Measurements from ENCODE around the gene SPACA9.

DNA sequence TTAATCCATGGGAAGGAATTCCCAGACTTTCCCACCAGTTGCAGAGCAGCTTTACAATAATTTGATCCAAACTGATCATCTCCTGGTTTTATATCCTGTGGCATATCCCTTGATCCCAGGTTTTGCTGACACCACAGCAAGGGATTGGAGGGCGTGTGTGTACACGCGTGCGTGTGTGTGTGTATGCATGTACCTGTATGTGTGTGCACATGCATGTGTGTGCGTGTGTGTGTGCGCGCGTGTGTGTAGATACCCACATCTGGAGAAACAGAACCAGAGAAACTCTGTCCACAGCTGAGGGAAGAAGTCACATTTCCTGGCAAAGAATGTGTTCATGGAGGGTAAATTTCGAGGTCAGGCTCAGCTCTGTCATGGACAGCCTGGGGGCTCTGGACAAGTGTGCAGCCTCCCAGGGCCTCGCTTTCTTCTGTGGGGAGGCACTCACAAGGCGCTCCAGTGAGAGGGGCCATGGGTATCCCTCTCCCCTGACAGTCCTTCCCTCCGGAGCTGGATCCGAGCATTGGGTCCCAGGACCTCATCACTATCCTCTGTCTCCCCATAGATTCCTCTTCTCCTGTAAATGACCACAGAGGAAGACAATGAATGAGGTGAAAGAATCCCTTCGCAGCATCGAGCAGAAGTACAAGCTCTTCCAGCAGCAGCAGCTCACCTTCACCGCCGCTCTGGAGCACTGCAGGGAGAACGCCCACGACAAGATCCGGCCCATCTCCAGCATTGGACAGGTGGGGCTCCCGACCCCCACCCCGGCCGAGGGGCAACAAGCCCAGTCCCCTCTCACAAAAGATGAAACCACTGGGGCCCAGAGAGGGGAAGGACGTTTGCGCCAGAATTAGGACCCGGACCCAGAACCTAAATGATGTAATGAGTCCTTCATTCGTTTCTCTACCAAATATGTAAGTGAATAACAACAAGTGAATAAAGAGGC lies 4.9 kb downstream of the SPACA9 start:
- TF ChIP-seq RAD21 (IDR thresholded peaks at IDR 0.05; ENCODE audit: low read length) (no peak), SMC3 (IDR thresholded peaks at IDR 0.05; ENCODE audit: low read depth, low read length) (no peak), POLR2A (IDR thresholded peaks at IDR 0.05; ENCODE audit: low read depth, low read length) (no peak), MXI1 (IDR thresholded peaks at IDR 0.05; ENCODE audit: borderline replicate concordance, low read depth, low read length) (no peak), CHD1 (IDR thresholded peaks at IDR 0.05; ENCODE audit: low read depth, low read length) (no peak), BHLHE40 (IDR thresholded peaks at IDR 0.05; ENCODE audit: low read depth, low read length) (no peak), FOS (IDR thresholded peaks at IDR 0.05; ENCODE audit: low read depth, low read length) (no peak), NFE2L2 (IDR thresholded peaks at IDR 0.05; ENCODE audit: low read depth, low read length) (no peak), MAZ (IDR thresholded peaks at IDR 0.05; ENCODE audit: borderline replicate concordance, low read depth, low read length) (no peak)
- TF ChIP-seq, protein P1, sequence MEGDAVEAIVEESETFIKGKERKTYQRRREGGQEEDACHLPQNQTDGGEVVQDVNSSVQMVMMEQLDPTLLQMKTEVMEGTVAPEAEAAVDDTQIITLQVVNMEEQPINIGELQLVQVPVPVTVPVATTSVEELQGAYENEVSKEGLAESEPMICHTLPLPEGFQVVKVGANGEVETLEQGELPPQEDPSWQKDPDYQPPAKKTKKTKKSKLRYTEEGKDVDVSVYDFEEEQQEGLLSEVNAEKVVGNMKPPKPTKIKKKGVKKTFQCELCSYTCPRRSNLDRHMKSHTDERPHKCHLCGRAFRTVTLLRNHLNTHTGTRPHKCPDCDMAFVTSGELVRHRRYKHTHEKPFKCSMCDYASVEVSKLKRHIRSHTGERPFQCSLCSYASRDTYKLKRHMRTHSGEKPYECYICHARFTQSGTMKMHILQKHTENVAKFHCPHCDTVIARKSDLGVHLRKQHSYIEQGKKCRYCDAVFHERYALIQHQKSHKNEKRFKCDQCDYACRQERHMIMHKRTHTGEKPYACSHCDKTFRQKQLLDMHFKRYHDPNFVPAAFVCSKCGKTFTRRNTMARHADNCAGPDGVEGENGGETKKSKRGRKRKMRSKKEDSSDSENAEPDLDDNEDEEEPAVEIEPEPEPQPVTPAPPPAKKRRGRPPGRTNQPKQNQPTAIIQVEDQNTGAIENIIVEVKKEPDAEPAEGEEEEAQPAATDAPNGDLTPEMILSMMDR (conservative IDR thresholded peaks at IDR 0.05; ENCODE audit: low read depth, low read length), result no peak
- TF ChIP-seq, protein P2, sequence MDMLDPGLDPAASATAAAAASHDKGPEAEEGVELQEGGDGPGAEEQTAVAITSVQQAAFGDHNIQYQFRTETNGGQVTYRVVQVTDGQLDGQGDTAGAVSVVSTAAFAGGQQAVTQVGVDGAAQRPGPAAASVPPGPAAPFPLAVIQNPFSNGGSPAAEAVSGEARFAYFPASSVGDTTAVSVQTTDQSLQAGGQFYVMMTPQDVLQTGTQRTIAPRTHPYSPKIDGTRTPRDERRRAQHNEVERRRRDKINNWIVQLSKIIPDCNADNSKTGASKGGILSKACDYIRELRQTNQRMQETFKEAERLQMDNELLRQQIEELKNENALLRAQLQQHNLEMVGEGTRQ (IDR thresholded peaks at IDR 0.05; ENCODE audit: low read depth, low read length), result no peak
- TF ChIP-seq, protein P3, sequence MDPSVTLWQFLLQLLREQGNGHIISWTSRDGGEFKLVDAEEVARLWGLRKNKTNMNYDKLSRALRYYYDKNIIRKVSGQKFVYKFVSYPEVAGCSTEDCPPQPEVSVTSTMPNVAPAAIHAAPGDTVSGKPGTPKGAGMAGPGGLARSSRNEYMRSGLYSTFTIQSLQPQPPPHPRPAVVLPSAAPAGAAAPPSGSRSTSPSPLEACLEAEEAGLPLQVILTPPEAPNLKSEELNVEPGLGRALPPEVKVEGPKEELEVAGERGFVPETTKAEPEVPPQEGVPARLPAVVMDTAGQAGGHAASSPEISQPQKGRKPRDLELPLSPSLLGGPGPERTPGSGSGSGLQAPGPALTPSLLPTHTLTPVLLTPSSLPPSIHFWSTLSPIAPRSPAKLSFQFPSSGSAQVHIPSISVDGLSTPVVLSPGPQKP (IDR thresholded peaks at IDR 0.05; ENCODE audit: borderline replicate concordance, low read depth, low read length), result no peak
